GM03348 (cell line): ENCODE data around the gene ACSL3.
"Not testable (repeated sequence)": the region's sequence is repeated elsewhere in the genome, so short reads cannot be mapped to it uniquely, and the experiment has no call there.

Experiments used
- DNase-seq: peaks from one replicate; pipeline ENCODE4 v3.0.0; 2012; ENCODE audit warnings: low spot score

The ACSL3 gene

GRCh38 chr2:222976521-222977061 lies 115.8 kb downstream of the ACSL3 start:
- no peak for DNase-seq

DNA sequence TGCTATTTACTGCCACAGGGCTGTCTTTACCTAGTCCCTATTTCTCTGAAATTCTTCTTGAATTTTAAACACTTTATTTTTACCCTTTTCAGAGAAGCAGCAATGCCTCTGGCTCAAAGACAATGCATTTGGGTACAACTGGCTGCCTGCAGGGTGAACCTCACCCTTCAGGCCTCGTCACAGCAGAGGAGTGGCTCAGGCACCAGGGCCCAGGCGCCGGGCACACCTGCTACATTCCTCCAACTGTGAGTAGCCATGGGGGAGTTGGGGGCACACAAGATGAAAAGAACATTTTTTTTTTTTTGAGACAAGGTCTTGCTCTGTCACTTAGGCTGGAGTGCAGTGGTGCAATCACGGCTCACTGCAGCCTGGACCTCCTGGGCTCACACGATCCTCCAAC lies 116.3 kb downstream of the ACSL3 start:
- no peak for DNase-seq

- no peak for DNase-seq
Observed at GRCh38 chr2:222978850-222979249, 118.0 kb downstream of the ACSL3 start.

DNA sequence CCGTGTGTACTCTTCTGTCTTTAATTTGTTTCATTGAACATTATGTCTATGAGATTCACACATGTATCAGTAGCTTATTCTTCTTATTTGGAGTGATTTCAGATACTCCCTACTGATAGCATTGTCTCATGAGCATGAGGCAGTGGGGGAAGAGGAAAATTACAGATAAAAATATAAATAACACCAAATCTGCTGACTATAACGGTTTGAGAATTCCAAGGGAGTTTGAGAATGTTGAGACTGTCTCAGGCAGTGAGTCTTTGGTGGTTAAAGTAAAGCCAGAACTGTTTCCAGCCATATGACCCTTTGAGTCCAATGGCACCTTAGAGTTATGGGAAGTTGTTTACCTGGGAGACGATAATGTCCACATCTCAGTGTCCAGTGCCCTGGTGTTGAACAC lies 118.6 kb downstream of the ACSL3 start:
- no peak for DNase-seq

- peak; percentile 76 for DNase-seq
Observed at GRCh38 chr2:222982010-222982908, 121.4 kb downstream of the ACSL3 start.

DNA sequence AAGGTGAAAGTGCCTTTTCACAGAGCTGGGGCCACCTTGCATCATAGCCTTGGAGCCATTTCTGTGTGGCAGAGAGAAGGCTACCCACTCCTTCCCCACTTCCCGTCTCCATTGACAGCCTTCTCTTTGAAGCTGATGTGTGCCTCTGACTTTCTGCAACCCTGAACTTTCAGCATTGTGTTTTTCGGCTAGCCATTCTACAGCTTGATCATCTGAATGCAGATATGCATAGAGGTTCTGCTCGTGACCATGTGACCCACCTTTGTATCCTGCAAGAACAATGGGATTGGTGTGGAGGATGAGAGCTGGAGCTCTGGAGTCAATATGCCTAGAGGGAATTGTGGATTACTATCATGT lies 122.1 kb downstream of the ACSL3 start:
- no peak for DNase-seq

DNA sequence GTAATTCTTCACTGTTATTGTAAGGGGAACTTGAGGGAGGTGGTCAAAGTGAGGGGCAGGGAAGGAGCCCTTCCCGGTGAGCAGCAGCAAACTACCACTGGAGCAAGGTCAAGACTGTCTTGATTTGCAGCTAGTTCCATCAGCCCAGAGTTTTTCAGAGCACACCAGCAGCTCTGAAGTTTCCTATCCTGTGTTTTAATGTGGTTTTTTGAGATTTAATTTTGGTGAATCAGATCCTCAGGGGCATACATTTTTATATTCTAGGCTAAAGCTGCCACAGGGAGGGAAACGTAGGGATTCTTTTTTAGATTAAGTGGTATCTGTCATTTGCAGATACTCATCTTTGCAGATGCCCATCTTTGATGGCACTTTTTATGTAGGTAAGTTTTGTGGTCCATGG lies 124.1 kb downstream of the ACSL3 start:
- no peak for DNase-seq

DNA sequence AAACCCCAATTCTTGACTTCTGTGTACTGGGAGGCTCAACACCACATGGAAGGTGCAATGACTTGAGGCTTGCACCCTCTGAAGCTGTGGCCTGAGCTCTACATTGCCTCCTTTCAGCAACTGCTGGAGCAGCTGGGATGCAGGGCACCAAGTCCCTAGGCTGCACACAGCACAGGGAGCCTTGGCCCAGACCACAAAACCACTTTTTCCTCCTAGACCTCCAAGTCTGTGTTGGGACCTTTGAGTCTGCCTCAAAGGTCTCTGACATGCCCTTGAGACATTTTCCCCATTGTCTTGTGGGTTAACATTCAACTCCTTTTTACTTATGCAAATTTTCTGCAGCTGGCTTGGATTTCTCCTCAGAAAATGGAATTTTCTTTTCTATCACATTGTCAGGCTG lies 128.6 kb downstream of the ACSL3 start:
- no peak for DNase-seq

DNA sequence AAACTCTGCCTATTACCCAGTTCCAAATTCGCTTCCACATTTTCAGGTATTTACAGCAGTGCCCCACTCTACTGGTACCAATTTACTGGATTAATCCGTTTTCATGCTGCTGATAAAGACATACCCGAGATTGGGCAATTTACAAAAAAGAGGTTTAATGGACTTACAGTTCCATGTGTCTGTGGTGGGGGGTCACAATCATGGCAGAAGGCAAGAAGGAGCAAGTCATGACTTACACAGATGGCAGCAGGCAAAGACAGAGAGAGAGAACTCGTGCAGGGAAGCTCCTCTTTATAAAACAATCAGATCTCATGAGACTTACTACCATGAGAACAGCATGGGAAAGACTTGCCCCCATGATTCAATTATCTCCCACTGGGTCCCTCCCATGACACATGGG lies 129.4 kb downstream of the ACSL3 start:
- DNase-seq, result not testable (repeated sequence)

DNA sequence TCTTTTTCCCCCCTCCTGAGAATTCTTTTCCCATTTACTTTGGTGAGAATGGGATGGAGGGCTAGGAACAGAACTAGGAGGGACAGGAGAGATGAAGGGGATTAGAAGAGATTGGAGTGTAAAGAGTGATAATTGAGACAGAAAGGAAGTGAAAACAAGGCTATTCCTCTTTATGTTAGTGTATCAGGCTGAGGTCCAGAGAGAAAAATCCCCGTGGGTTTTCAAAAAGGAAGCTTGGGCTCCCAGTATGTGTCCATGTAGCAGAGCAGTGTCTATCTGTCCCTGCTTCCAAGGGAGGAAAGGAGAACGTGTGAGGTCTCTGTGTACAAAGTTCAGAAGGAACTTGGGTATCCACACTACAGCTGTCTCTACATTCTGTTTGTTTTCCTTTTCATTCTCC lies 131.3 kb downstream of the ACSL3 start:
- no peak for DNase-seq
